22Rv1 (cell line): ENCODE results near the gene CAMTA1.

Experiments used
- ZFX ChIP-seq: fragments of 450-650 bp; IDR thresholded peaks from 2 replicates; pipeline ENCODE4 v1.6.1; 2017; ENCODE audit warnings: antibody characterized with exemption, borderline replicate concordance
- TF ChIP-seq, protein P1 (sequence below): fragments of 450-650 bp; IDR thresholded peaks from 2 replicates; pipeline ENCODE4 v1.5.1; 2017; ENCODE audit warnings: mild to moderate bottlenecking

GRCh38 chr1:7516929-7517328, 731.7 kb downstream of the CAMTA1 start:
- TF ChIP-seq, protein P1, sequence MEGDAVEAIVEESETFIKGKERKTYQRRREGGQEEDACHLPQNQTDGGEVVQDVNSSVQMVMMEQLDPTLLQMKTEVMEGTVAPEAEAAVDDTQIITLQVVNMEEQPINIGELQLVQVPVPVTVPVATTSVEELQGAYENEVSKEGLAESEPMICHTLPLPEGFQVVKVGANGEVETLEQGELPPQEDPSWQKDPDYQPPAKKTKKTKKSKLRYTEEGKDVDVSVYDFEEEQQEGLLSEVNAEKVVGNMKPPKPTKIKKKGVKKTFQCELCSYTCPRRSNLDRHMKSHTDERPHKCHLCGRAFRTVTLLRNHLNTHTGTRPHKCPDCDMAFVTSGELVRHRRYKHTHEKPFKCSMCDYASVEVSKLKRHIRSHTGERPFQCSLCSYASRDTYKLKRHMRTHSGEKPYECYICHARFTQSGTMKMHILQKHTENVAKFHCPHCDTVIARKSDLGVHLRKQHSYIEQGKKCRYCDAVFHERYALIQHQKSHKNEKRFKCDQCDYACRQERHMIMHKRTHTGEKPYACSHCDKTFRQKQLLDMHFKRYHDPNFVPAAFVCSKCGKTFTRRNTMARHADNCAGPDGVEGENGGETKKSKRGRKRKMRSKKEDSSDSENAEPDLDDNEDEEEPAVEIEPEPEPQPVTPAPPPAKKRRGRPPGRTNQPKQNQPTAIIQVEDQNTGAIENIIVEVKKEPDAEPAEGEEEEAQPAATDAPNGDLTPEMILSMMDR = no peak
- no peak for TF ChIP-seq ZFX
